Activated CD4-positive, alpha-beta T cell treated with anti-CD3 and anti-CD28 coated beads for 4 hours (primary cell): ENCODE results near the gene WFDC10B.
"Not testable (repeated sequence)": the region's sequence is repeated elsewhere in the genome, so short reads cannot be mapped to it uniquely, and the experiment has no call there.

Source experiments
- DNase-seq, 2 donors: peaks; one replicate each; pipeline ENCODE4 v3.0.0-alpha.2; 2020

The WFDC10B gene

DNA sequence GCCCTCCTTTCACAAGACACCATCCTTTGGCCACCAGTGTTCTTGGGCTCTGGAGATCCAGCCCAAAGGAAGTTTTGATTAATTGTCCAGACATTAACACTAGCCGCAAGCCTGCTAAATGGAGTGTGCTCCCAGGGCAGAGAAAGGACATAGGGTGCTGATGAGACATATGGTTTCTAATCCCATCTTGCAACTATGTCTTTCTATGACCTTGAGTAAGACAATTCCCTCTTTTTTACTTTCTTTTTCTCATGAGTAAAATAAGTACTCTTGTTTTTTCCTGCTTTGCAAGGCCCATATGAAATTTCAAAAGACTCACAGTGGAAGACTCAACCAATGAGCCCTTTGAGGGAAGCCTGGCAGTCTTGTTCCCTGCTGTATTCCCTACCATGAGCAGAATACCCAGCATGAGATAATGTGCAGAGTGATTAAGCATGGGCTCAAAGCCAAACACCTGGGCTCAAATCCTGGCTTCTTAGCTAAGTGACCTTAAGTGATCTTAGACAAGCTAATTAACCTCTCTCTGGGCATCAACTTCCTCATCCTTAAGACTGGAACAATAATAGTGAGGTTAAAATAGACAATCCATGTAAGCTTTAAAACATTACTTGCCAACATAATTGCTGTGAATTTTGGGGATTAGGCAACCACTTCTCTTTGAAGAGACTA, at the start of gene WFDC10B:
WFDC10B (minus strand) TSS at position 51 of the 669 bp plus-strand sequence. CDS start 19,027 bp downstream, outside the sequence.
- no peak for DNase-seq

DNA sequence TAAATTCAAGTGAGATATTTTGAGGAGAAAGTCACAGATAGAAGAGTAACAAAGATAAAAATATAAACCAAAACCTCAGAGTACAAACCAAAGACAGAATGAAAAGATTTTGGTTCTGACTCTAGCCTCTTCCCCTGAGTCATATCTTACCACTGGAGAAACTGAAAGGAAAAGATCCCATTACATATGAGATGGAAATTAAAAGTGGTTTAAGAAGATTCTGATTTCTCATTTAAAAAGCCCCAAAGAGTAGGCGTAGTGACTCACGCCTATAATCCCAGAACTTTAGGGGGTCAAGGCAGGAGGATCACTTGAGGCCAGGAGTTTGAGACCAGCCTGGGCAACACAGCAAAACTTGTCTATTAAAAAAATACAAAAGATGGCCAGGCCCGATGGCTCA, 47.9 kb upstream of the WFDC10B start:
- no peak for DNase-seq

DNA sequence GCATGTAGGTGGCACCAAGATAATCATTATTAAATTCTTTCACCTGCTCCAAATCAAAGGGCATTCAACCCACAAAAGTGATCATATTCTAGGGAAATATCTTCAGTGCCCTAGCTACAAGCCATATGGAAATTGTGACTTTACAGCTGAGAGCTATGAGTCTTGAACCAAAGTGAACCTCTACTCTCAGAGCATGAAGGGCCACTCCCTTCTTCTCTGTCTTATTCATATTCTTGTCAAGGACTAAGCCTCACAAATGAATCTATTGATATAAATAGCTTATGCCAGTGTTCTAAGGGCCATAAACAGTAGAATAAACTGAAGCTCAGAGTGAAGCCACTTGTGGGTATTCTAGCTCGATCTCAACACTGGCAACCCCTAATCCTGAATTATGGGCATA, 46.9 kb upstream of the WFDC10B start:
- no peak for DNase-seq

DNA sequence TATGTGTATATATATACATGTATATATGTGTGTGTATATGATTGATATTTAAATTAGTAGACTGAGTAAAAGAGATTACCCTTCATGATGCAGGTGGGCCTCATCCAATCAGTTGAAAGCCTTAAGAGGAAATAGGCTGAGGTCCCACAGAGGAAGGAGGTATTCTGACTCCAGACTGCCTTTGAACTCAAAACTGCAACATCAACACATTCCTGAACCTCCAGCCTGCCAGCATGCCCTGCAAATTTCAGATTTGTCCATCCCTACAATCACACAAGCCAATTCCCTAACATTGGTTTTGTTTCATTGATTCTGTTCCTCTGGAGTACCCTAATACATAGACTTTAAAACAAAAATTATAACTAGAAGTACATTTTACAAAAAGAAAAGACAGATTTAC, 40.2 kb upstream of the WFDC10B start:
- DNase-seq, result no peak

DNA sequence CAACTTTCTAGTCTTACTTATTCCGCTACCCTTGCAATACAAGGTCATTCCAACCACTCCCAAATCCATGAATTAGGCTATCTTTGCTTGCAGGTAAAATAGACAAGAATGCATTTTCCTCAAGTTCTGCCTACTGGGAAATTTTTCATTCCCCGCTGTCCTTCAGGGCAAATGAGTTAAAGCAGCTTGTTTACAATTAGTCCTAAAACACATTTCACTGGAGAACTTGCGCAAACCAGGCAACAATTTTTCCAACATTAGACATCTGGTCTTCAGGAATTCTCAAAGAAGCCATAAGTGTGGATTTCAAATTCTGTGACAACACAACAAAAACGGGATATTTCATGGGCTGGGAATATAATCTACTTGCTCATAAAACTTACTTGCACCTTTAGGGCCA, 37.8 kb upstream of the WFDC10B start:
- DNase-seq, result no peak

DNA sequence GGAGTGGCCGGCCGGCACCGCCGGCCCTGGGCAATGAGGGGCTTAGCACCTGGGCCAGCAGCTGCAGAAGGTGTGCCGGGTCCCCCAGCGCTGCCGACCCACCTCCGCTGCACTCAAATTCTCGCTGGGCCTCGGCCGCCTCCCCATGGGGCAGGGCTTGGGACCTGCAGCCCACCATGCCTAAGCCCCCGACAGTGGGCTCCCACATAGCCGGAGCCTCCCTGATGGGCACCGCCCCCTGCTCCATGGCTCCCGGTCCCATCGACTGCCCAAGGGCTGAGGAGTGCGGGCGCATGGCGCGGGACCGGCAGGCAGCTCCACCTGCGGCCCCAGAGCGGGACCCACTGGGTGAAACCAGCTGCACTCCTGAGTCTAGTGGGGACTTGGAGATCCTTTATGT, 31.2 kb upstream of the WFDC10B start:
- DNase-seq, result no peak

DNA sequence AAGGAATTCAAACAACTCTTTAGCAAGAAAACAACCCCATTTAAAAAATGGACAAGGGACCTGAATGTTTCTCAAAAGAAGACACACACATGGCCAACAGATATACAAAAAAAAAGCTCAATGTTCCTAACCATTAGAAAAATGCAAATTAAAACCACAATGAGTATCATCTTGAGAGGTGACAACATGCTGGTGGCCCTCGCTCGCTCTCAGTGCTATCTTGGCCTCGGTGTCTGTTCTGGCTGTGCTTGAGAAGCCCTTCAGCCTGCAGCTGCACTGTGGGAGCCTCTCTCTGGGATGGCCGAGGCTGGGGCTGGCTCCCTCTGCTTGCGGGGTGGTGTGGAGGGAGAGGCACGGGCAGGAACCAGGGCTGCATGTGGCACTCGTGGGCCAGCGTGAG, 30.7 kb upstream of the WFDC10B start:
- DNase-seq, result no peak

DNA sequence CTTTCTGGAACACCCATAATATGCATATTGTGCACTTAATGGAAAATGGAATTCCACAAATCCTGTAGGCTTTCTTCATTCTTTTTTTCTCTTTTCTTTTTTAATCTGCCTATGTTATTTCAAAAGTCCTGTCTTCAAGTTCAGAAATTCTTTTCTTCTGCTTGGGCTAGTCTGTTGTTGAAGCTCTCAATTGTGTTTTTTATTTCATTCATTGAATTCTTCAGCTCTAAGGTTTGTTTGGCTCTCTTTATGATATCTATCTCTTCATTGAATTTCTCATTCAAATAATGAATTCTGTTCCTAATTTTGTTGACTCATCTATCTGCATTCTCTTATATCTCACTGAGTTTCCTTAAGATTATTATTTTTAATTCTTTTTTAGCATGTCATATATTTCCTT, 27.4 kb upstream of the WFDC10B start:
- DNase-seq, result no peak

DNA sequence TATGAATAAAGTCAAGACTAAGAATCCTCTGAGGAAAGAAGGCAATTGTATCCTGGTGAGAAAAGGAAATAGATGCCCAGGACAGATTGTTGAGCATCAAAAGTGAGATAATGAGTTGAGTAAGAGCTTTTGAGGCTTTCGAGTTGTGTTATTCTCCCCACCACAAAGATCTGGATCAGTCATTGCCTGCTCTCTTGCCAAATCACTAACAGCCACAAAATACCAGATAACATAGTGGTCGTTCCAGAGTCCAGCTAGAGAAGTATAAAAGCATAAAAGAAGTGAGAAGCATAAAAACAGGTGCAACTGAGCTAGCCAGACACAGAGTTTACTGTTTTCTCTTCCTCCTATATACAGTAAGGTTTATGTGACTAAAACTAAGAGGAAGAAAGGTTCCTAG, 22.2 kb upstream of the WFDC10B start:
- no peak for DNase-seq

DNA sequence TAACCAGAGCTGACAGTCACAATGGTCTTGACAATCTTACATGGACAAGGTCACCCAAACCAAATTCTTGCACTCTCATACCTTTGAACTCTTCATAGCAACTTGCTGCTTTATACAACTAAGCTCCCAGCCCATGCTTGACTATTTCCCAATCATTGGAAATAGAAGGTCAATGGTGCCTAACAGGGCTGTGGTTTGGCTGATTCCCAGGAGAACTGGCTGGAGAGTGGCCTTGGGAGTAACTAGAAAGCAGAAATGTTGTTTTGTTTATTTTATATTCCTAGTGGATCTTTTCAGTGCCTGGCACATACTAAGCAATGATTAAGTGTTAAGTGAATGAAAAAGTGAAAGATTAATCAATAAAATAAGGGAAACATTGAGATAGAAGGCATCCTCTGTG, 20.3 kb upstream of the WFDC10B start:
- no peak for DNase-seq

DNA sequence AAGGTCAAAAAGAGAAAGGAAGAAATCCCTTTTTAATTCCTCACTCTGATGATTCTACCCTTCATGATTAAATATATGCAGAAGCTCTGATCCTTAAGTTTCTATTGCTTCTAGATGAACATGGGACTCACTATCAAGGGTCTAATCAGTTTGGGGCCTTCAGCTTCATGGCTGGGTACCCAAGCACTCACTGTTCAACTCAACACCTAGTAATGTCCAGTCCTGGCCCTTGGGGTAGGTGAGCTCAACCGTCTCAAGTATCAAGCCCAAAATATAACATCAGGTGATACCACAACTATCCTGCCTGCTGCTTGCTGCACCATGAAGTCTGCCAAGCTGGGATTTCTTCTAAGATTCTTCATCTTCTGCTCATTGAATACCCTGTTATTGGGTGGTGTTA, 17.2 kb upstream of the WFDC10B start, which contains the start of gene SPINT4:
SPINT4 (plus strand) TSS at position 301 of the 400 bp plus-strand sequence; CDS start at position 322, 21 bp downstream.
- DNase-seq, result no peak

DNA sequence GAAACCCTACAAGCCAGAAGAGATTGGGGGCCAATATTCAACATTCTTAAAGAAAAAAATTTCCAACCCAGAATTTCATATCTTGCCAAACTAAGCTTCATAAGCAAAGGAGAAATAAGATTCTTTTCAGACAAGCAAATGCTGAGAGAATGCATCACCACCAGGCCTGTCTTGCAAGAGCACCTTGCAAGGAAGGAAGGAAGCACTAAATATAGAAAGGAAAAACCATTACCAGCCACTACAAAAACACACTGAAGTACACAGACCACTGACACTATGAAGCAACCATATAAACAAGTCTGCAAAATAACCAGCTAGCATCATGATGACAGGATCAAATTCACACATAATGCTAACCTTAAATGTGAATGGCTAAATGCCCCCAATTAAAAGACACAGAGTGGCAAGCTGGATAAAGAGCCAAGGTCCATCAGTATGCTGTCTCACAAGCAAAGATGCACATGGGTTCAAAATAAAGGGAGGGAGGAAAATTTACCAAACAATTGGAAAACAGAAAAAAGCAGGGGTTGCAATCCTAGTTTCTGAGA, 11.4 kb upstream of the WFDC10B start:
- DNase-seq, result not testable (repeated sequence)

DNA sequence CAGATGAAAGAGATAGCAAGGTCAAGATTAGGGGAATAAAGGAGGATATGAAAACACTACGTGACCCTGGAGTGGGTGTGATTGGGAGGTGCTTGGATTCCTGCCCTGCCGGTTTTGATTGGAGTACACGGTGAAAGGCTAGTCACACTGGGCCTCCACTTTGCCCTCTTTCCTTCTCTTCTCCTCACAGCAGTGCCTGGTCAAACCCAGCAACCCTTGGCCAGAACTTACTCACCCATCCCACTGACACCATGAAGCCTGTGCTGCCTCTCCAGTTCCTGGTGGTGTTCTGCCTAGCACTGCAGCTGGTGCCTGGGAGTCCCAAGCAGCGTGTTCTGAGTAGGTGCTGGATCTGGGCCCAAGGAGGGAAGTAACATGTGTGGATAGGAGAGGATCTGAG, 2.9 kb downstream of the WFDC10B start, which contains the start of gene WFDC13:
WFDC13 (plus strand) TSS at position 166 of the 400 bp plus-strand sequence; CDS start at position 252, 86 bp downstream.
- no peak for DNase-seq

DNA sequence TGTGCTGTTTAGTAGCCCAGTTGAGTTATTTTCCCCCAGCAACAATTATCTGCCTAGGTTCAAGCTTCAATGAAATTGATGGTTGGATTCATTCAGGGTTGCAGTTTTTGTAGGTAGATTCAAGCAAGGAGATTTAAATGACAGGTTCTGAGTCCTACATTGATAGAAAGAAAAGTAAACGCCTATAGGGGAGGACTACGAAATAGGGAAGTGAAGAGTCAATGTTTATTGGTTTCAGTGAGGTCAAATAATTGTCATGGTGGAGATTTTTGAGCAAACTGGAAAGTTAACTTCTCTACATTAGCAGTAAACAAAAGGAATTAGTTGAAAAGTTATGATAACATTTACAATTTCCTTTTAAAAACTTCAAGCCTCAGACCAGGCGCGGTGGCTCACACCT, 3.7 kb downstream of the WFDC10B start:
- DNase-seq, result no peak

DNA sequence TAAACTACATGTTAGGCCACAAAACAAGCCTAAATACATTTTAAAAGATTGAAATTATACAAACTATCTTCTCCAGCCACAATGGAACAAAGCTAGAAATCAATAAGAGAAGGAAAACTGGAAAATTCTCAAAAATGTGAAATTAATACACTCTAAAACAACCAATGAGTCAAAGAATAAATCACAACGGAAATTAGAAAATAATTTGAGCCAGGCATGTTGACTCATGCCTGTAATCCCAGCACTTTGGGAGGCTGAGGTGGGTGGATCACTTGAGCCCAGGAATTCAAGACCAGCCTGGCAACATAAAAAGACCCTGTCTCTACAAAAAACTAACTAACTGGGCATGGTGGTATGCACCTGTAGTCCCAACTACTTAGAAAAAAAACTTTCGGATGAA, 9.3 kb downstream of the WFDC10B start:
- no peak for DNase-seq

DNA sequence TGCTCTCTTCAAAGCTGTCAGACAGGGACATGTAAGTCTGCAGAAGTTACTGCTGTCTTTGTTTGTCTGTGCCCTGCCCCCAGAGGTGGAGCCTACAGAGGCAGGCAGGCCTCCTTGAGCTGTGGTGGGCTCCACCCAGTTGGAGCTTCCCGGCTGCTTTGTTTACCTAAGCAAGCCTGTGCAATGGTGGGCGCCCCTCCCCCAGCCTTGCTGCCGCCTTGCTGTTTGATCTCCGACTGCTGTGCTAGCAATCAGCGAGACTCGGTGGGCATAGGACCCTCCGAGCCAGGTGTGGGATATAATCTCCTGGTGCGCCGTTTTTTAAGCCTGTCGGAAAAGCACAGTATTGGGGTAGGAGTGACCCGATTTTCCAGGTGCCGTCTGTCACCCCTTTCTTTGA, 11.5 kb downstream of the WFDC10B start:
- not testable (repeated sequence) for DNase-seq

DNA sequence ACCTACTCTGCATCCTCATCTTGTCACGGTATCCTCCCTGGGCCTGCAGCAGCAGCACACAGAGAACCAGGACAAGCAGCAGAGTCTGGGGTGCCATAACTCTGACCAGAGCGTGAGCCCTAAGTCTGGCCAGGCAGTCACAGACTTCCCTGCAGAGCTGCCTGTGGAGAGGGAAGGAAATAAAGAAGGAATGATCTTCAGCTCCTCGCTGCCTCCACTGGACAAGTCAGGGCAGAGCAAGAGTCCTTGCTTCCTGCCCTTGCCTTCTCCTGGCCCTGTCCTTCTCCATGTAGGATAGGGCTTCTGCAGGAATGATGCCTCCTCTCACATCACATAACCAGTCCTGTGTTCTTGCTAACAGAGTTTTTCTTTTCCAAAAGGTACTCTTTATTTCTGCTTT, 18.9 kb downstream of the WFDC10B start:
- DNase-seq, result no peak

DNA sequence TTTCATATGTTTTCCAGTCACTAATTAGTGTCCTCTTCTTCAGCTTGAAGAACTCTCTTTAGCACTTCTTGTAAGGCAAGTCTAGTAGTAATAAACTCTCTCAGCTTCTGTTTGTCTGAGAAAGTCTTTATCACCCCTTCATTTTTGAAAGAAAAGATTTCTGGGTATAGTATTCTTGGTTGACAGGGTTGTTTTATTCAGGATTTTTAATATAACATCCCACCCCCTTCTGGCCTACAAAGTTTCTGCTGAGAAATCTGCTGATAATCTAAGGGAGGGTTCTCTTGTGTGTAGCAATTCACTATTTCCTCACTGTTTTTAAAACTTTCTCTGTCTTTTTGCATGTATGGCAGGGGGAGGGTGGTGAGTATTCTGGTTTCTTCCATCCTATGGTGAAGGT, 25.2 kb downstream of the WFDC10B start:
- no peak for DNase-seq

DNA sequence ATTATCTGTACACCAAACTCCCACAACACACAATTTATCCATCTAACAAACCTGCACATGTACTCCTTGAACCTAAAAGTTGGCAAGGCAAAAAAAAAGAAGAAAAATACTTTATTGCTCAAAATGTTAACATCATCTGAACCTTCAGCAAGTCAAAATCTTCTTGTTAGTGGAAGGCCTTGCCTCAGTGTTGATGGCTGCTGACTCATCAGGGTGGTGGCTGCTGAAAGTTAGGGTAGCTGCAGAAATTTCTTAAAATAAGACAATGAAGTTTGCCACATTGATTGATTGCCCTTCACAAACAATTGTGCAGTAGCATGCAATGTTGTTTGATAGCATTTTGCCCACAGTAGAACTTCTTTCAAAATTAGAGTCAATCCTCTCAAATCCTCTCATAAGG, 32.1 kb downstream of the WFDC10B start:
- DNase-seq, result no peak

DNA sequence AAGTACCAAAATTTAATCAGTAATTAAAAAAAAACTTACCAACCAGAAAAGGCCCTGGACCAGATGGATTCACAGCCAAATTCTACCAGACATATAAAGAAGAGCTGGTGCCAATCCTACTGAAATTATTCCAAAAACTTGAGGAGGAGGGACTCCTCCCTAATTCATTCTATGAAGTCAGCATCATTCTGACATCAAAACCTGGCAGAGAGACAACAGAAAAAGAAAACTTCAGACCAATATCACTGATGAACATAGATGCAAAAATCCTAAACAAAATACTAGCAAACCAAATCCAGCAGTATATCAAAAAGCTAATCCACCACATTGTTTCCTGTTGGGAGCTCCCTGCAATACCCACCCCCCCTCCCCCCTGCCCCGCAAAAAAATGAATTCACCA, 34.7 kb downstream of the WFDC10B start, which contains the start of gene WFDC11:
WFDC11 (minus strand) TSS at position 101 of the 400 bp plus-strand sequence. CDS start 19,639 bp downstream, outside the sequence.
- no peak for DNase-seq

DNA sequence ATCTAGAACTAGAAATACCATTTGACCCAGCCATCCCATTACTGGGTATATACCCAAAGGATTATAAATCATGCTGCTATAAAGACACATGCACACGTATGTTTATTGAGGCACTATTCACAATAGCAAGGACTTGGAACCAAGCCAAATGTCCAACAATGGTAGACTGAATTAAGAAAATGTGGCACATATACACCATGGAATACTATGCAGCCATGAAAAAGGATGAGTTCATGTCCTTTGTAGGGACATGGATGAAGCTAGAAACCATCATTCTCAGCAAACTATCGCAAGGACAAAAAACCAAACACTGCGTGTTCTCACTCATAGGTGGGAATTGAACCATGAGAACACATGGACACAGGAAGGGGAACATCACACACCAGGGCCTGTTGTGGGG, 47.8 kb downstream of the WFDC10B start:
- not testable (repeated sequence) for DNase-seq

DNA sequence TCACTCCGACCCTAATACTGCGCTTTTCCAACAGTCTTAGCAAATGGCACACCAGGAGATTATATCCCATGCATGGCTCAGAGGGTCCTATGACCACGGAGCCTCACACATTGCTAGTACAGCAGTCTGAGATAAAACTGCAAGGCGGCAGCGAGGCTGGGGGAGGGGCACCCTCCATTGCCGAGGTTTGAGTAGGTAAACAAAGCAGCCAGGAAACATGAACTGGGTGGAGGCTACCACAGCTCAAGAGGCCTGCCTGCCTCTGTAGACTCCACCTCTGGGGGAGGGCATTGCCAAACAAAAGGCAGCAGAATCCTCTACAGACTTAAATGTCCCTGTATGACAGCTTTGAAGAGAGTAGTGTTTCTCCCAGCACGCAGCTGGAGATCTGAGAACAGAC, 53.1 kb downstream of the WFDC10B start:
- DNase-seq, result not testable (repeated sequence)

DNA sequence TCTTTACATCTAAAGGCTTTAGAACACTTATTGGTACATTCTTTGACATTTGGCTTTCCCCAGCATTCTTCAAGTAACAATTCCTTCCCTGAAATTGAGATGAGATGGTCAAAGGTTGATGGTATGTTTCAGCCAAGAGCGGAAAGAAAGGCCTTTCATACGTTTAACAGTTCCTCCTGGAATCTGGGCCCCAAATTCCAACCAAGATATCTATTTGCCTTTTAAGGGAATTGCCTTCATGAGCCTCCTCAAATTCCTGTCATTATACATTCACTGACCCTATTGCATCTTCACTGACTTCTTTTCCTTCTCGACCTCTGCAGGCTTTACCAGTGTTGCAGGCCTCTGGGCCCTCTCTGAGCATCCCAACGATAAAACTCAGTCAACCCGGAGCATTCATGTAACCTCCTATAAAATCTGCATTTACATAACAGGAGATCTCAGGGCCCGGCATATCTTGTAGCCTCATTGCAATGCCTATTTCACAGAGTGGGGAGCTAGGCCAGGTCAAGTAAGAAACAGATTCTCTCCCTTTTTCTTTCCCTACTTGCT, 55.4 kb downstream of the WFDC10B start:
- DNase-seq, result no peak

DNA sequence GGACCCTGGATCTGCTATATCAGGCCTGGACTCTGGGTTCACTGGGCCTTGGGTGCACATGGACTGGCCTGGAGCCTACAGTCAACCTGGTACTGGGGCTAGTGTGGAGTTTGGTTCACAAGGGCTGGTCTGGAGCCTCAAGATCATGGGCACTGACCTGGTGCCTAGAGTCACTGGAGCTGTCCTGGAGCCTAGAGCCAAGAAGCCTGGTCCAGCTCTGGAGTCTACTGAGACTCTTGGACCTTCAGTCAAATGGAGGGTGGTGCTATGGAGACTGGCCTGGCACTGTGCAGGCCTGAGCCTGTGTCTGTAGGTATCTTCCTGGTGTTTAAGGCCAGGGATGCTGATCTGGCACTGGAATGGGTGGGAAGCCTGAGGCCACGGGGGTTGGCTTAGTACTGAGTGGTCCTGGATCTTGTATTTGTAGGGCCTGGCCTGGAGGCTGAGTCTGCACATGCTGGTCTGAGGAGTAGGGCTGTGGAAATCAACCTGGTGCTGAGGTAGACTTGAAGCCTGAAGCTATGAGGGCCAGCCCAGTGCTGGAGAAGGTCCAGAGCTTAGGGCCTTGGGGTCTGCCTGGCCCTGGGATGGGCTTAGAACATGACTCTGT, 57.3 kb downstream of the WFDC10B start:
- DNase-seq, result no peak
